ENCODE measurements around the gene TTC33.

- TF ChIP-seq POLR2A (IDR thresholded peaks at IDR 0.05) (no peak), CTCF (IDR thresholded peaks at IDR 0.05 in 4 of 5, conservative IDR thresholded peaks at IDR 0.05 in 1 of 5) (no peak)
Observed at GRCh38 chr5:40492056-40492455, 263.7 kb downstream of the TTC33 start.
